ENCODE measurements around the gene MIB2. TPM values are rescaled to one million over a fixed set of nuclear protein-coding genes. Genes with fewer than 3 reads are reported as not detected.
"Not testable (repeated sequence)": the region's sequence is repeated elsewhere in the genome, so short reads cannot be mapped to it uniquely, and the experiment has no call there.

The MIB2 gene
- total RNA-seq, 2 experiments from 2014 or later: 58.3 to 59.4 TPM

GRCh38 chr1:1658583-1659549 is 43.6 kb downstream of the MIB2 start, which contains the start of gene CDK11B:
TSS of gene CDK11B (minus strand) at chr1:1659004. CDS start at chr1:1657485, 1,519 bp downstream.
- peaks cover 24% of the 10 kb centered on the region for H3K36me3 ChIP-seq (ENCODE audit: insufficient read depth, low read length)
- H3K27ac ChIP-seq (ENCODE audit: low read depth in 1 of 2, low read length in 2 of 2): peak within 1 kb of the TSS; percentile 74 to 98
- Mint-ChIP-seq H3K4me3 (peak within 1 kb of the TSS; percentile 100), H3K36me3 (ENCODE audit: low read depth) (peaks cover 29% of the 10 kb centered on the region), H3K27ac (peak within 1 kb of the TSS; percentile 100)
- H3K4me3 ChIP-seq (ENCODE audit: low read length): peak within 1 kb of the TSS; percentile 59
- H3K9me3 ChIP-seq (ENCODE audit: control insufficient read depth in 1 of 2, insufficient read depth in 1 of 2, low read length in 2 of 2); H3K9me3 Mint-ChIP-seq; H3K4me1 Mint-ChIP-seq (ENCODE audit: low read depth); H3K27me3 Mint-ChIP-seq; H3K27me3 ChIP-seq (ENCODE audit: control insufficient read depth in 1 of 2, insufficient read depth in 2 of 2, low read length in 2 of 2); CTCF ChIA-PET: not testable (repeated sequence)
- DNase-seq (peak; percentile 88 to 100 (median 98)), ATAC-seq (ENCODE audit: poor library complexity) (peak; percentile 96)
- intact Hi-C loops (cut with DNase I, micrococcal nuclease): loop anchor here in 1 of 2 experiments (1.0 to 10.0 kb wide), 3 partner anchors 28 to 84 kb away; partner anchors contain the start of genes MIB2 and SSU72
- POLR2A ChIA-PET: interaction anchor here (0.6 to 0.9 kb wide), 5 partner anchors 30 to 68 kb away, joined by 3 to 7 read pairs (median 4); partner anchors contain the start of genes CDK11A and MIB2
- peaks cover 17% of the 10 kb centered on the region for H3K4me1 ChIP-seq (ENCODE audit: insufficient read depth, low read length)

GRCh38 chr1:1662392-1662791 is 47.1 kb downstream of the MIB2 start:
- CTCF ChIA-PET; H3K4me1 Mint-ChIP-seq (ENCODE audit: low read depth); H3K9me3 ChIP-seq (ENCODE audit: control insufficient read depth in 1 of 2, insufficient read depth in 1 of 2, low read length in 2 of 2); POLR2A ChIA-PET; H3K27me3 ChIP-seq (ENCODE audit: control insufficient read depth in 1 of 2, insufficient read depth in 2 of 2, low read length in 2 of 2); H3K4me3 ChIP-seq (ENCODE audit: low read length); H3K4me3 Mint-ChIP-seq; ATAC-seq (ENCODE audit: poor library complexity); intact Hi-C loops (cut with DNase I, micrococcal nuclease); H3K27me3 Mint-ChIP-seq; H3K9me3 Mint-ChIP-seq; DNase-seq: not testable (repeated sequence)
- Histone ChIP-seq H3K36me3 (ENCODE audit: insufficient read depth, low read length) (peaks cover 19% of the 10 kb centered on the region), H3K27ac (ENCODE audit: low read depth in 1 of 2, low read length in 2 of 2) (peak overlapping the region in 1 of 2 donors; percentile 49), H3K4me1 (ENCODE audit: insufficient read depth, low read length) (peaks cover 17% of the 10 kb centered on the region)
- Mint-ChIP-seq H3K36me3 (ENCODE audit: low read depth) (peaks cover 15% of the 10 kb centered on the region), H3K27ac (peak overlapping the region; percentile 49)

GRCh38 chr1:1662830-1663560 is 47.7 kb downstream of the MIB2 start:
- H3K4me1 Mint-ChIP-seq (ENCODE audit: low read depth); H3K27me3 Mint-ChIP-seq; ATAC-seq (ENCODE audit: poor library complexity); H3K27me3 ChIP-seq (ENCODE audit: control insufficient read depth in 1 of 2, insufficient read depth in 2 of 2, low read length in 2 of 2); intact Hi-C loops (cut with DNase I, micrococcal nuclease); CTCF ChIA-PET; H3K9me3 ChIP-seq (ENCODE audit: control insufficient read depth in 1 of 2, insufficient read depth in 1 of 2, low read length in 2 of 2); DNase-seq; H3K9me3 Mint-ChIP-seq; POLR2A ChIA-PET; H3K4me3 ChIP-seq (ENCODE audit: low read length); H3K4me3 Mint-ChIP-seq: not testable (repeated sequence)
- Histone ChIP-seq H3K4me1 (ENCODE audit: insufficient read depth, low read length) (peaks cover 13% of the 10 kb centered on the region), H3K36me3 (ENCODE audit: insufficient read depth, low read length) (peaks cover 22% of the 10 kb centered on the region), H3K27ac (ENCODE audit: low read depth in 1 of 2, low read length in 2 of 2) (peak overlapping the region in 1 of 2 donors; percentile 49)
- Mint-ChIP-seq H3K27ac (peak overlapping the region; percentile 49), H3K36me3 (ENCODE audit: low read depth) (peaks cover 18% of the 10 kb centered on the region)

- peaks cover 13% of the 10 kb centered on the region for H3K4me1 ChIP-seq (ENCODE audit: insufficient read depth, low read length)
- H3K27me3 ChIP-seq (ENCODE audit: control insufficient read depth in 1 of 2, insufficient read depth in 2 of 2, low read length in 2 of 2); ATAC-seq (ENCODE audit: poor library complexity); H3K9me3 ChIP-seq (ENCODE audit: control insufficient read depth in 1 of 2, insufficient read depth in 1 of 2, low read length in 2 of 2); H3K27me3 Mint-ChIP-seq; intact Hi-C loops (cut with DNase I, micrococcal nuclease); H3K27ac ChIP-seq (ENCODE audit: low read depth in 1 of 2, low read length in 2 of 2); DNase-seq; H3K9me3 Mint-ChIP-seq; POLR2A ChIA-PET; CTCF ChIA-PET; H3K27ac Mint-ChIP-seq; H3K4me3 Mint-ChIP-seq; H3K4me3 ChIP-seq (ENCODE audit: low read length); H3K4me1 Mint-ChIP-seq (ENCODE audit: low read depth): not testable (repeated sequence)
- peaks cover 31% of the 10 kb centered on the region for H3K36me3 ChIP-seq (ENCODE audit: insufficient read depth, low read length)
- H3K36me3 Mint-ChIP-seq (ENCODE audit: low read depth): peaks cover 11% of the 10 kb centered on the region
Observed at GRCh38 chr1:1664318-1664717, 49.0 kb downstream of the MIB2 start.

Measured in CD4-positive, alpha-beta T cell (primary cell).